ENCODE results near the gene WDR27. TPM values are rescaled to one million over a fixed set of nuclear protein-coding genes. Genes with fewer than 3 reads are reported as not detected.
A peak's percentile ranks its signal among the peaks of the same experiment; 100 is the strongest.
"Not testable (repeated sequence)": the region's sequence is repeated elsewhere in the genome, so short reads cannot be mapped to it uniquely, and the experiment has no call there.

The WDR27 gene
- total RNA-seq, 1 donor from 2014 or later = 8.6 TPM

- DNase-seq (no peak), ATAC-seq (no peak)
- intact Hi-C loops (cut with micrococcal nuclease) = no loop called here
Measured at GRCh38 chr6:169714595-169714994, 12.8 kb upstream of the WDR27 start.

- DNase-seq = no peak
- intact Hi-C loops (cut with micrococcal nuclease) = no loop called here
- no peak for ATAC-seq
Measured at GRCh38 chr6:169714178-169714577, 12.3 kb upstream of the WDR27 start.

- DNase-seq = no peak
- intact Hi-C loops (cut with micrococcal nuclease) = no loop called here
- no peak for ATAC-seq
Measured at GRCh38 chr6:169710009-169710408, 8.2 kb upstream of the WDR27 start.

- intact Hi-C loops (cut with micrococcal nuclease) = no loop called here
- no peak for DNase-seq
- ATAC-seq = no peak
Measured at GRCh38 chr6:169709293-169709692, 7.5 kb upstream of the WDR27 start.

GRCh38 chr6:169707772-169708171 is 5.9 kb upstream of the WDR27 start:
- intact Hi-C loops (cut with micrococcal nuclease) = no loop called here
- peak; percentile 64 for ATAC-seq
- DNase-seq = no peak

GRCh38 chr6:169702840-169703246 is 1.0 kb upstream of the WDR27 start:
- DNase-seq (no peak), ATAC-seq (no peak)
- intact Hi-C loops (cut with micrococcal nuclease) = no loop called here

- intact Hi-C loops (cut with micrococcal nuclease) = no loop called here
- DNase-seq (no peak), ATAC-seq (peak; percentile 10)
Measured at GRCh38 chr6:169701311-169701953, 397 bp downstream of the WDR27 start.

GRCh38 chr6:169700296-169700695 is 1.5 kb downstream of the WDR27 start:
- intact Hi-C loops (cut with micrococcal nuclease) = no loop called here
- DNase-seq (no peak), ATAC-seq (no peak)

- ATAC-seq; intact Hi-C loops (cut with micrococcal nuclease); DNase-seq: not testable (repeated sequence)
Measured at GRCh38 chr6:169697115-169697514, 4.7 kb downstream of the WDR27 start.

- intact Hi-C loops (cut with micrococcal nuclease) = no loop called here
- ATAC-seq = no peak
- no peak for DNase-seq
Measured at GRCh38 chr6:169695131-169695530, 6.7 kb downstream of the WDR27 start.

GRCh38 chr6:169692516-169692915 is 9.3 kb downstream of the WDR27 start:
- DNase-seq = no peak
- intact Hi-C loops (cut with micrococcal nuclease) = no loop called here
- no peak for ATAC-seq

GRCh38 chr6:169691260-169691659 is 10.6 kb downstream of the WDR27 start:
- DNase-seq = no peak
- intact Hi-C loops (cut with micrococcal nuclease) = no loop called here
- ATAC-seq = no peak

- ATAC-seq (no peak), DNase-seq (no peak)
- intact Hi-C loops (cut with micrococcal nuclease) = no loop called here
Measured at GRCh38 chr6:169689287-169689686, 12.5 kb downstream of the WDR27 start.

- intact Hi-C loops (cut with micrococcal nuclease) = no loop called here
- DNase-seq = no peak
- no peak for ATAC-seq
Measured at GRCh38 chr6:169685860-169686259, 16.0 kb downstream of the WDR27 start.

GRCh38 chr6:169684056-169684455 is 17.8 kb downstream of the WDR27 start:
- DNase-seq (no peak), ATAC-seq (no peak)
- intact Hi-C loops (cut with micrococcal nuclease) = no loop called here

- no peak for ATAC-seq
- DNase-seq = no peak
- intact Hi-C loops (cut with micrococcal nuclease) = no loop called here
Measured at GRCh38 chr6:169678342-169678741, 23.5 kb downstream of the WDR27 start.

- no peak for ATAC-seq
- DNase-seq = no peak
- intact Hi-C loops (cut with micrococcal nuclease) = no loop called here
Measured at GRCh38 chr6:169677096-169677495, 24.7 kb downstream of the WDR27 start.

- DNase-seq (no peak), ATAC-seq (no peak)
- intact Hi-C loops (cut with micrococcal nuclease) = no loop called here
Measured at GRCh38 chr6:169675011-169675410, 26.8 kb downstream of the WDR27 start.

GRCh38 chr6:169671563-169671962 is 30.3 kb downstream of the WDR27 start:
- ATAC-seq = no peak
- no peak for DNase-seq
- intact Hi-C loops (cut with micrococcal nuclease) = no loop called here

- no peak for DNase-seq
- ATAC-seq = peak; percentile 31
- intact Hi-C loops (cut with micrococcal nuclease) = no loop called here
Measured at GRCh38 chr6:169669889-169670288, 31.9 kb downstream of the WDR27 start.

- DNase-seq = no peak
- ATAC-seq = no peak
- intact Hi-C loops (cut with micrococcal nuclease) = no loop called here
Measured at GRCh38 chr6:169669147-169669546, 32.7 kb downstream of the WDR27 start.

Measured in left ventricle myocardium superior (tissue), 1 donor.